Tibial nerve (tissue), 4 donors: ENCODE measurements around the gene RPLP1. TPM values are rescaled to one million over a fixed set of nuclear protein-coding genes. Genes with fewer than 3 reads are reported as not detected.

Experiments
- DNase-seq, 2 donors: peaks; one replicate each; pipeline ENCODE4 v3.0.0-alpha.2; 2019; ENCODE audit warnings: low spot score in 2 of 2
- H3K27ac ChIP-seq, 4 donors: fragments of 200-600 bp; sonication (generic) in 3 of 4; one replicate each; pipeline ENCODE4 v1.5.1; 2017 to 2019; ENCODE audit warnings: mild to moderate bottlenecking in 1 of 4
- H3K27me3 ChIP-seq, 2 donors: fragments of 200-600 bp; sonication (generic) in 1 of 2; one replicate each; pipeline versions ENCODE4 v1.5.1 to v1.6.0; 2017 to 2019
- H3K36me3 ChIP-seq, 3 donors: fragments of 200-600 bp; sonication (generic); one replicate each; pipeline ENCODE4 v1.5.1; 2018 to 2019
- H3K4me1 ChIP-seq, 4 donors: fragments of 200-600 bp; sonication (generic) in 3 of 4; one replicate each; pipeline ENCODE4 v1.5.1; 2017 to 2019
- H3K4me3 ChIP-seq, 4 donors: fragments of 200-600 bp; sonication (generic) in 3 of 4; one replicate each; pipeline ENCODE4 v1.5.1; 2017 to 2019; ENCODE audit warnings: mild to moderate bottlenecking in 1 of 4, moderate library complexity in 1 of 4
- H3K9me3 ChIP-seq, 4 donors: fragments of 200-600 bp; sonication (generic) in 3 of 4; one replicate each; pipeline ENCODE4 v1.5.1; 2017 to 2019
- EP300 ChIP-seq, 2 donors: sonication (generic); formaldehyde crosslinking; IDR thresholded peaks; one replicate each; pipeline ENCODE4 v1.6.1; 2017; ENCODE audit warnings: antibody characterized with exemption in 2 of 2, mild to moderate bottlenecking in 1 of 2
- POLR2A ChIP-seq, 2 donors: fragments of 450-650 bp; IDR thresholded peaks; one replicate each; pipeline ENCODE4 v1.6.1; 2017; ENCODE audit warnings: antibody characterized with exemption in 2 of 2, mild to moderate bottlenecking in 2 of 2, moderate library complexity in 2 of 2
- WGBS, 2 donors: methylation state at CpG; one replicate each; pipeline ENCODE4 v1.1.5; 2018; 5-methylcytosine and 5-hydroxymethylcytosine counted together
- total RNA-seq, 4 donors: library from RNA; depleted of rRNA; stranded (reverse); fragments of >200 nt; gene quantifications; one replicate each; pipeline ENCODE4 v1.1.0, GENCODE V29; 2016
- TF ChIP-seq, protein P1 (sequence below), 5 experiments: fragments of 200-600 bp in 3 of 5; fragments of 450-650 bp in 2 of 5; sonication (generic) in 3 of 5; IDR thresholded peaks; one replicate each; pipeline ENCODE4 v1.5.1; 2016 to 2019; ENCODE audit warnings: antibody characterized with exemption in 5 of 5, mild to moderate bottlenecking in 3 of 5, moderate library complexity in 2 of 5

The RPLP1 gene
- total RNA-seq, 4 donors from 2014 or later: 435 to 693 (median 620) TPM

- Histone ChIP-seq H3K4me1 (peaks cover 0 to 12% (median 2%) of the 10 kb centered on the region in 4 donors), H3K27me3 (no peaks in the 10 kb centered on the region), H3K9me3 (no peaks in the 10 kb centered on the region), H3K4me3 (no peak overlapping the region), H3K27ac (no peak overlapping the region), H3K36me3 (no peaks in the 10 kb centered on the region)
- WGBS, 2 donors: 49 to 59% methylated on average over 7 to 9 of the region's 9 CpGs
- TF ChIP-seq POLR2A (IDR thresholded peaks at IDR 0.05) (no peak), EP300 (IDR thresholded peaks at IDR 0.05) (no peak)
- TF ChIP-seq, protein P1, sequence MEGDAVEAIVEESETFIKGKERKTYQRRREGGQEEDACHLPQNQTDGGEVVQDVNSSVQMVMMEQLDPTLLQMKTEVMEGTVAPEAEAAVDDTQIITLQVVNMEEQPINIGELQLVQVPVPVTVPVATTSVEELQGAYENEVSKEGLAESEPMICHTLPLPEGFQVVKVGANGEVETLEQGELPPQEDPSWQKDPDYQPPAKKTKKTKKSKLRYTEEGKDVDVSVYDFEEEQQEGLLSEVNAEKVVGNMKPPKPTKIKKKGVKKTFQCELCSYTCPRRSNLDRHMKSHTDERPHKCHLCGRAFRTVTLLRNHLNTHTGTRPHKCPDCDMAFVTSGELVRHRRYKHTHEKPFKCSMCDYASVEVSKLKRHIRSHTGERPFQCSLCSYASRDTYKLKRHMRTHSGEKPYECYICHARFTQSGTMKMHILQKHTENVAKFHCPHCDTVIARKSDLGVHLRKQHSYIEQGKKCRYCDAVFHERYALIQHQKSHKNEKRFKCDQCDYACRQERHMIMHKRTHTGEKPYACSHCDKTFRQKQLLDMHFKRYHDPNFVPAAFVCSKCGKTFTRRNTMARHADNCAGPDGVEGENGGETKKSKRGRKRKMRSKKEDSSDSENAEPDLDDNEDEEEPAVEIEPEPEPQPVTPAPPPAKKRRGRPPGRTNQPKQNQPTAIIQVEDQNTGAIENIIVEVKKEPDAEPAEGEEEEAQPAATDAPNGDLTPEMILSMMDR (IDR thresholded peaks at IDR 0.05): no peak
- no peak for DNase-seq
Observed at GRCh38 chr15:69410248-69410874, 42.3 kb upstream of the RPLP1 start.

- TF ChIP-seq EP300 (IDR thresholded peaks at IDR 0.05): no peak
- no peak for TF ChIP-seq POLR2A (IDR thresholded peaks at IDR 0.05)
- TF ChIP-seq, protein P1 (IDR thresholded peaks at IDR 0.05): no peak
- H3K4me3 ChIP-seq: no peak overlapping the region
- peaks cover 0 to 13% (median 3%) of the 10 kb centered on the region in 4 donors for H3K4me1 ChIP-seq
Observed at GRCh38 chr15:69412274-69412673, 40.3 kb upstream of the RPLP1 start.

DNA sequence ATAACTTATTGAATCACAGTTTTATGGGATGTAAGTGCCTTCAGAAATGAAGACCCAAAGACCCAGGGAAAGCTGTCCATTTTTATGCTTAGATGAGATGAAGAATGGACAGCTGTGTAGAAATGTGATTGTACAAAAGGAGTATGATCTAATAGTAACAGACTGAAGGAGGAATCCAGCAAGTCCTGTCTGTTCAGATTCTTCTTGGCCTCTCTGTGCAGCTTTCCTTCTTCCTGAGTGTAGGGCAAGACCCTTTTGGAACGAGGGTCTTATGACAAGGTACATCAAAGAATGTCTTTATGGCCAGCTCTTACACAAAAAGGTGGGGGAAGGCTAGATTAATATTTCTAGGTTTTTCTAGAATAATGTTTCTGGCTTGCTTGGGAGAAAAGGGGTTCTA lies 39.9 kb upstream of the RPLP1 start:
- WGBS, 2 donors: 84 to 90% methylated on average over 1 of the region's 1 CpG
- no peak for TF ChIP-seq POLR2A (IDR thresholded peaks at IDR 0.05)
- TF ChIP-seq, protein P1 (IDR thresholded peaks at IDR 0.05): no peak
- no peak for TF ChIP-seq EP300 (IDR thresholded peaks at IDR 0.05)

More at GRCh38 chr15:69412274-69412673, 40.3 kb upstream of the RPLP1 start:
- Histone ChIP-seq H3K27me3 (no peaks in the 10 kb centered on the region), H3K27ac (no peak overlapping the region), H3K36me3 (no peaks in the 10 kb centered on the region), H3K9me3 (no peaks in the 10 kb centered on the region)
- DNase-seq: no peak

GRCh38 chr15:69413822-69414700 lies 38.6 kb upstream of the RPLP1 start, which contains the start of gene KIF23:
TSS of gene KIF23 (plus strand) at chr15:69414349. CDS start at chr15:69414466, 117 bp downstream.
- Histone ChIP-seq H3K9me3 (no peaks in the 10 kb centered on the region), H3K27ac (peak within 1 kb of the TSS in 3 of 4 donors; percentile 39 to 80 (median 56)), H3K27me3 (no peaks in the 10 kb centered on the region), H3K4me1 (peaks cover 0 to 13% (median 3%) of the 10 kb centered on the region in 4 donors), H3K4me3 (peak within 1 kb of the TSS; percentile 36 to 93 (median 70)), H3K36me3 (no peaks in the 10 kb centered on the region)
- peak; percentile 70 to 83 for DNase-seq
- TF ChIP-seq EP300 (IDR thresholded peaks at IDR 0.05): peak in 1 of 2 donors; percentile 47
- TF ChIP-seq, protein P1 (IDR thresholded peaks at IDR 0.05): no peak
- 2 to 7% methylated on average over 28 to 78 of the region's 78 CpGs for WGBS, 2 donors

More for the DNA sequence above, 39.9 kb upstream of the RPLP1 start:
- Histone ChIP-seq H3K27me3 (no peaks in the 10 kb centered on the region), H3K4me3 (no peak overlapping the region), H3K9me3 (no peaks in the 10 kb centered on the region), H3K27ac (no peak overlapping the region), H3K4me1 (peaks cover 0 to 13% (median 3%) of the 10 kb centered on the region in 4 donors), H3K36me3 (no peaks in the 10 kb centered on the region)
- DNase-seq: no peak
